COLO668 (cell line): ENCODE results near the gene CLDN20.
"Not testable (repeated sequence)": the region's sequence is repeated elsewhere in the genome, so short reads cannot be mapped to it uniquely, and the experiment has no call there.

Experiments used
- DNase-seq: peaks from one replicate; lab custom pipeline; 2025; ENCODE audit not compliant: unreplicated experiment; lab: John Stamatoyannopoulos, UW

The CLDN20 gene, protein sequence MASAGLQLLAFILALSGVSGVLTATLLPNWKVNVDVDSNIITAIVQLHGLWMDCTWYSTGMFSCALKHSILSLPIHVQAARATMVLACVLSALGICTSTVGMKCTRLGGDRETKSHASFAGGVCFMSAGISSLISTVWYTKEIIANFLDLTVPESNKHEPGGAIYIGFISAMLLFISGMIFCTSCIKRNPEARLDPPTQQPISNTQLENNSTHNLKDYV

DNA sequence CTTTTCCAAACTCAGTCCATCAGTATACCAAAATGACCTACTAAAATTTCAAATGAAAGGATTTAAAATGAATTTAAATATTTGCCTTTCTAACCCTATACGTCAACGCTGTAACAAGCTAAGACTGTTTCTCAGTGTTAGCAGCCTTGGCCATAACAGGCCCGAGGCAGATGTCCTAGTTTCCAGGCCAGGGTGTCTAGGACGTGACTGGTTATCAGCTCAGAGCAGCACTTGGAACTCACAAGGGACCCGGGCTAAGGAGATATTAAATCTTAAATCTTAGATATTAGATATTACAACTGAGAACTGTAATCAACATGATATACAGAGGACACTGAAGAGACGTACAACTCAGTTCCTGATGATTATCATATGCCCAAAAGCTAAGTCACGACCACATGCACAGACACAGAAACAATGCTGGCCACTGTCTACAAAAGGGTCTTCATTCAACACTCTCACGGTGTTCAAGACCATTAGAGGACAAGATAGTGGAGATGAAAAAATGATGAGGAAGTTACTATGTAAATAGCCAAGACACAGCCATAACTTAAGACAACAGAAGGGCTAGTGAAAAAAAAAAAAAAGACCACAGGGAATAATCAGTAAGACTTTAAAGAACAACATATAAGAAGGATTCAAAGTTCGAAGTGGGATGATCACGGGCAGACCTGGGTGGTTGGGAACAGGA is at the start of gene CLDN20:
Gene CLDN20, plus strand, starts transcription at position 641 of the 691 bp plus-strand sequence. CDS start 11,707 bp downstream, outside the sequence.
- DNase-seq, result no peak

DNA sequence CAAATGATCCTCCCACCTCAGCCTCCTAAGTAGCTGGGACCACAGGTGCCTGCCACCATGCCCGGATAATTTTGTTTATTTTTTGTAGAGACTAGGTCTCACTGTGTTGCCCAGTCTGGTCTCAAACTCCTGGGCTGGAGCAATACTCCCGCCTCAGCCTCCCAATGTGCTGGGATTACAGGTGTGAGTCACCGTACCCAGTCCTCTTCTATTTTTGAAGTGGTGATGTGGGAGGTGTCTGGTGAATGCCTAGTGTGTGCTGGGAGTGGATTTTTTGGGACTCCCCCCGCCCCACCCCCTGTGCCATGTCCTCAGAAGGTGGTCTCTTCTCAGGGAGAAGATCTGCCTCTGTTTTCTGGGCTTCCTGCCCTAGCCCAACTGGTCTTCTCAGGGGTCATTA is 47.9 kb upstream of the CLDN20 start:
- DNase-seq, result no peak

DNA sequence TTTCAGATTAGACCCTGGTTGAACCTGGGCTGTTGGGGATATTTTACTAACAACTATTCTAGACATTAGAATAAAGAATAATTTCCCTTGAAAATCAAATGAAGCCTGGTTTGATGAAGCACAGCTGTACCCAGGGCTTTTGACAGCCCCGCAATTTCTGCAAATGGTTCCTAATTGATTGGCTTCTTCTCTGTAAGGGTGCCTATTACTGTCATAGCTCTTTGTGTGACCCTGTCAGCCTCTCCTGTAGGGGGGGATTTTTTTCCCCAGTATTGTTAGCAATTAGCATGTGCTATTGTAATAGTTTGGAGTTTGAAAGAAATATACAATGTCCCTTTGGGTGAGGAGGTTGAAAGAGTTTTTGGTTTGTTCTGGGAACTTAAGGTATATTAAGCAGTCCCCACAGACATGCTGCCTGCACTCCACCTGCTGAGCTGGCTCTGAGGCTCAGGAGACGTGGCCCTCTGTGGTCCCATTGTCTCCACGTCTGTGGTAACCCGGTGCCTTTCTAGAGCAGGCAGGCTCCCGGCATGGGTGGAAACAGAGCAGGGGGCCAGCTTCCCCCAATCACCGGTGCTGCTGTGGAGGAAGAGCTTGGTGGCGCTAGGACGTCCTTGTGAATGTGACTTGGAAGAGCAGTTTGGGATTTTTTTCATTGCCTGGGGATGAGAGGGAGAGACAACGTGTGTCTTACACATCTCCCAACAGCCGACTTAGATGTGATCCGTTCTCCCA is 47.3 kb upstream of the CLDN20 start:
- no peak for DNase-seq

DNA sequence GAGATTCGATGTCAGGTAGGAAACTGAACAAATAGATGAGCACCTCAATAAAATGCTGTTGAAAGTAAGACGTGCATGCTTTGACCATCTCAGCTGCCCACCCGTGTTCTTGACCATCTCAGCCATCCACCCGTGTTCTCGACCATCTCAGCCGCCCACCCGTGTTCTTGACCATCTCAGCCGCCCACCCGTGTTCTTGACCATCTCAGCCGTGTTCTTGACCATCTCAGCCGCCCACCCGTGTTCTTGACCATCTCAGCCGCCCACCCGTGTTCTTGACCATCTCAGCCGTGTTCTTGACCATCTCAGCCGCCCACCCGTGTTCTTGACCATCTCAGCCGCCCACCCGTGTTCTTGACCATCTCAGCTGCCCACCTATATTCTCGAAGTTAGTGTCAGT is 45.1 kb upstream of the CLDN20 start:
- DNase-seq, result not testable (repeated sequence)

DNA sequence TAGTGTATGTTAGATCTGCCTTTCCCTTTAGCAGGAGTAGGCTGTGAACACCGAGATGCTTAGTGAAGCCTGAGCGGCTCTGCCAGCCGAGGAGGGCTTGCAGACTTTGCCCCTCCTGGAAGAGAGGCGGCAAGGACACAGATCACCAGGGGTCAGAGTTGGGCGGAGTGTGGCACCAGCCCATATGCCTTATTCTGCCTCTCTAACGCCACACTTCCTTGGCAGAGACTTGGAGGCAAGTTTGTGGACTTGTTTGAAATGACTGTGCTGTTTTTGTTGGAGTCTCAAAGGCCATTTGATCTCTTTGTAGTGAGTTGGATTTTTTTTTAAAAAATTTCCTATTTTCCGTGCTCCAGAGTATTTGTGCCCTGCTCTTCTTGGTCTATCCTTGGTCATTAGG is 44.5 kb upstream of the CLDN20 start:
- no peak for DNase-seq

DNA sequence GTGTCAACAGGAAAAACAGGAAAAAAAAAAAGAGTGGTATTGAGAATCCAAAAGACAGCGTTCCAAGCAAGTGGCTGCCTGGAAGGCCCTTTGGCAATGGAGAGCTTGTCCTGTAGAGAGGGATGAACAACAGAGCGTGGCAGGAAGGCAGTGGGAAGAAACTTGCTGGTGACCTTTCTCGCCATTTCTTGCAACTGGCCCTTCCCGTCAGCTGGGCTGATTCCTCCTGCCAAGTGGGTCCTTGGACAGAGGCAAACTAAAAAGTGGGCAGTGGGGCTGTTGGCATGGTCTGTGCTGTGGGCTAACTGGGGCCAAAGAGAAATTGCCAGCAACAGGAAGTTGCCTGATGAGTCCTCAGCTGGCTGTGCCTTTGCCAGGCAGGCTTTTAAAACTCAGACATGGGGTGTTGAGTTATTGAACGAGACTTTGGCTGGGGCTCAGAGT is 43.9 kb upstream of the CLDN20 start:
- DNase-seq, result no peak

DNA sequence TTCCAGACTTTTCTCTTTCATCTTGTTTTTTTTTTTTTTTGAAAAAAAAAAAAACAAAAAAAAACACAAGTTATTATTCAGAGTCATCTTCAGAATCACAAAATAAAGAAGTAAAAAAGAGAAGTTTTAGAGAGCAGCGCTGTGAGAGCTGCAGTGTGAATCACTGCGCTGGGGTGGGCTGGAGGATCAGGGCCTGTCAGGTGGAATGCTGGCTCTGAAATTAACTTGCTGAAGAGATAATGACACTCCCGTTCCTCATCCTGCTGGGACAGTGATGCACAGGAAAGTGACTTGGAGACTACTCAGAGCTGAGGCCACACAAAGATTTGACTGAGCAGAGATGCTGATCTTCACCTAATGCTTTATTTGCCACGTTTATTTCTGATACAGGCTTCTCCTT is 42.7 kb upstream of the CLDN20 start:
- no peak for DNase-seq

DNA sequence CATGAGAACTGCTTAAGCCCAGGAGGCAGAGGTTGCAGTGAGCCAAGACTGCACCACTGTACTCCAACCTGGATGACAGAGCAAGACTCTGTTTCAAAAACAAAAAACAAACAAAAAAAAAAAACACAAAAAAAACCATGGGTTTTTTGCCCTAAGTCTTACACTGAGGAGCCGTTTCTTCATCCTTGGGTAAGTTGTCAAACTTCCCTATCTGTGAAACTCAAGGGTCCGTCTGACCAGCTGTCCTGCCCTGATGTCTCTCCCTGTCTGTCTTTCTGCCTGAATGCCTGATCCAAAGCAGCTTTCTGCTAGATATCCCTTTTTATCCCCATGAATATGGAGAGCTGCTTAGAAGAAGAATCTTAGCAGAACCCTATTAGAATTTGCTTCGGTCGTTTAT is 41.3 kb upstream of the CLDN20 start:
- no peak for DNase-seq

DNA sequence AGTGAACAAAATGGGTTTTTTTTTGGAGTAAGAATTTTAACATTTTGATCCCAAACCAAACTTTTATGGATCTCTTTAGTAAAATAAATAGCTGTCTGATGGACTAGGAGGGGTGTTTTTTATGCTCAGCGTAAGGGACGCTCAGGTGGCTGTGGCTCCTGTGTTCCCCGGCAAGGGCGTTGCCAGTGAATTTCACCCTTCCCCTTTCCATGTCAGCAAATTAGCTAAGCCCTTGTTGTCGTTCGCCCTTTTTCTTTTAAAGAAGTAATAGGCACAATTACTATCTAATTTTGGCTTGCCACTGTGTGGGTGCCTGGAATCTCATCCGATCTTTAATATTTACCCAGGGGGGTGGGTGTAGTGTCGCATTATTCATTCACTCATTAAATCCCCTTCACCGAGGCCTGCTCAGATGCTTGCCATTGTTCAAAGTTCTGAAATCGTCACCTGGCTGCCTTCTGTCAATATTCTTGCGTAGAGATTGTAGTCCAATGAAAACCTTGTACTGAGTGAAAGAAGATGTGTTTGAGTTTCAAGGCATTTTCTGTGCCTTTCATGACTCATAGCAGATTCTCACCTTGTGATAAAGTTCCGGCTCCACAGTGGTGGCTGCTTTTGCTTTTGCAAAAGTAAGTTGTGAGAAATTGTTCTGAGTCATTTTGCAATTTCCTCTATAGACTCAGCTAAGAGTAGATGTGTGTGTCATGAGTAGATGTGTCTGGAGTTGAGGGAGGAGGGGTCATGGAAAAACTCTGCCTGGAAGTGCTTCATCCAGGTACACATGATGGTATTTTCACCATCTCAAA is 40.0 kb upstream of the CLDN20 start:
- DNase-seq, result no peak

DNA sequence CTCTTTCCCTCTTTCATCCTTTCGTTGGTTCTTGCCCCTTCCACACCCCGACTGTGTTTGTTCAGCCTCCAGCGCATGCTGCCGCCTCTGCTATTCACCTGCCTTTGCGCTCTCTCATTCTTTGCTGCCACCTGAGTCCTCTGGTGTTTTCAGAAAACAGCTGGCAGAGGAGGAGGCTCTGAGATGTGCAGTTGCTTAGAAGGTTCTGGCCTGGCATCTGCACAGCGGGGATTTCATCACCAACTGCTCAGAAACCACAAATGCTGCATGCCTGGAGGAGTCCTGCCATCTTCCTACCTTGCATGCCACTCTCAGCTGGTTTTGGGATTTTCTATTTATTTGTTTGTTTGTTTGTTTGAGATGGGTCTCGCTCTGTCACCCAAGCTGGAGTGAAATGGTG is 39.2 kb upstream of the CLDN20 start:
- DNase-seq, result no peak

DNA sequence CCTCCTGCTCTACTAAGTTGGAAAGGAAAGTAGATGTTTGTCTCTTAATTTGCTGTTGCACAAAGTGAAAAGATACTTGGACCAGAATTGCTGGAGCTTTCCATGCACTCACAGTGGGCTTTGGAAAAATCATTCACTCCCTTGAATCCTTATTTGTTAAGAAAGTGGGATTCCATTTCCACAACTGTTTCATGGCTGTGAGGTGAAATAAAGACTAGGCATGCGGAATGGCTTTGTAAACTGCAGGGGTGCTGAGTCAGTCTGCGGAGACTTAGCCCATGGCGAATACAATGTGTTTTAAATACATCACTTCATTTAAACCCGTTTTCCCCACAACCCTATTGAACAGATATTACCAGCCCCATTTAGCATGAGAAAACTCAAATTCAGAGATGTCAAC is 36.8 kb upstream of the CLDN20 start:
- no peak for DNase-seq

DNA sequence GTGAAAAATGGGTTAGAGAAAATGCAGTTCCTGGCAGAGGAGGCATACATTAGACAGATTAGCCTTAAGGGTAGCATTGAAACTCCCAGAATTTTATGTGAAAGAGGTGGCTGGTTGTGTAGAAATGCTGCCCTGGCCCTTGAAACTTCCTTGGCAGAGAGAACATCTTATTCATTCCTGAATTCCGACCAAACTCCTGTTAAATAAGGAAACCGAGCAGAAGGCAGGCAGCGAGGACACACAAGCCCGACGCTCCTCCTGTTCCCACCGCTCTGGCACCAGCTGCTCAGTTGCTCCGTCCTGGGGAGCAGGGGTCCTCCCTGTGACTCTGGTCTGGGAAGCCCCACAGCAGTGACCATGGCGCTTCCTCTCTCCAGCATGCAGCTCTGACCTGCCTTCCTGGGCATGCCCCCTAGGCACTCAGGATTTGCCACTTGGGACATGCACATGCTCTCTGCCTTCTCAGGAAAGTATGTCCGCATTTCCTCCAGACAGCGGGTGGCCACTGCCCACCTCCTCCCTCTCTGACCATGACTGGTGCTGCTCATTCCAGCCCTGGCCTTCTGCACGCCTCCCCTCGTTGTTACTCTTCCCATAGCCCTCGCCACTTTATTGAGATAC is 35.2 kb upstream of the CLDN20 start:
- DNase-seq, result no peak

DNA sequence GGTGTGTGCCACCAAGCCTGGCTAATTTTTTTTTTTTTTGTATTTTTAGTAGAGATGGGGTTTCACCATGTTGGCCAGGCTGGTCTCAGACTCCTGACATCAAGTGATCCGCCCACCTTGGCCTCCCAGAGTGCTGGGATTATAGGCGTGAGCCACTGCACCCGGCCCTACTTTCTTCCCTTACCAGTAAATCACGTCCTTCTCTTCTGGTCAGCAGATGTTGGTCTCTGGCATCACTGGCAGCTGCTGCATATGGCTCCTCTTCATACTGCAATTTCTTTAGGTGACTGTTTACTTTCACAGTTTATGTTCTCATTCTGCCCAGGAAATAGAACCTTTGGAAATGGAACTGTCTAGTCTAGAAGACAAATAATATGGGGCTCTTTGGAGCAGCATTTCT is 32.8 kb upstream of the CLDN20 start:
- not testable (repeated sequence) for DNase-seq

DNA sequence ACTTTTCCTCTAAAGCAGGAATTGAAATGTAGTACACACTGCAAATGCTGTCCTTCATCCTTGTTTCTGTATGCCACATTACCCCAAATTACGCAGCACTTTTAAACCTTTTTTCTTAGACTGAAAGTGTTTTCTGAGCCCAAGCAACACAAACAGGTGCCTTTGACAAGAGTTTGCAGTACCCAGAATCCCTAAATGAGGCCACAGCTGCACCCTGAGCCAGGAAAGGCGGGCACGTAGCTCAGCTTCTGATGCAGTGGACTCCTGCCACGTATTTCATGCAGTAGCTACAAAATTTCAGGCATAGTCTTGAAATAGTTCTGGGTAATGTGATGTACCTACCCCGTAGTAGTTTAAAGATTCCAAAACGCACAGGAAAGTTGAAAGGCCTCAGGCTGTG is 31.0 kb upstream of the CLDN20 start:
- no peak for DNase-seq

DNA sequence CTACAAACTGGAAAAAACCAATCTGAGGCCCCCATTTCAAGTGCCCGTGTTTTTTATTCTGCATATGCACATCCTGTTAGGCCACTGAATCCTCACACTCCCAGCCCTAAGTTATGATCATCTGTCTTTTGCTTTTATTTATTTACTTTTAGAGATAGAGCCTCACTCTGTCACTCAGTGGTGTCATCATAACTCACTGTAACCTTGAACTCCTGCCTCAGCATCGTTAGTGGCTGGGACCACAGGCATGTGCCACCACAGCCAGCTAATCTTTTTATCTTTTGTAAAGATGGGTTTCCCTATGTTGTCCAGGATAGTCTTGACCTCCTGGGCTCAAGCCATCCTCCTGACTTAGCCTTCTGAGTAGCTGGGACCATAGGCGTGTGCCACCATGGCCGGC is 29.6 kb upstream of the CLDN20 start:
- no peak for DNase-seq

DNA sequence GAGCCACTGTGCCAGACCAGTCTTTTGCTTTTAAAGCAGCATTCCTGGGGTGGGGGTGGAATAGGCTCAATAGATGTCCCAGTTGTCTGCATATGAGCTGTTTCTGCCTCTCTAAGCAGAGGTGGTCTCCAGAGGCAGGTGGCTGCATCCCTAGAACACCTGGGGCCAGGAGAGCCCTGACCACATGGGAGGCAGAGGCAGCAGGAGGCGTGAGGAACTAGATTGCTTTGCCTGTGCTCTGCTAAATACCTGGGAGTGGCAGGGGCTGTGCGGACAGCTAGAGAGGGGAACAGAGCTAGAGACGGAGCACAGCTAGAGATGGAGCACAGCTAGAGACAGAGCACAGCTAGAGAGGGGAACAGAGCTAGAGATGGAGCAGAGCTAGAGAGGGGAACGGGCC is 29.1 kb upstream of the CLDN20 start:
- no peak for DNase-seq

DNA sequence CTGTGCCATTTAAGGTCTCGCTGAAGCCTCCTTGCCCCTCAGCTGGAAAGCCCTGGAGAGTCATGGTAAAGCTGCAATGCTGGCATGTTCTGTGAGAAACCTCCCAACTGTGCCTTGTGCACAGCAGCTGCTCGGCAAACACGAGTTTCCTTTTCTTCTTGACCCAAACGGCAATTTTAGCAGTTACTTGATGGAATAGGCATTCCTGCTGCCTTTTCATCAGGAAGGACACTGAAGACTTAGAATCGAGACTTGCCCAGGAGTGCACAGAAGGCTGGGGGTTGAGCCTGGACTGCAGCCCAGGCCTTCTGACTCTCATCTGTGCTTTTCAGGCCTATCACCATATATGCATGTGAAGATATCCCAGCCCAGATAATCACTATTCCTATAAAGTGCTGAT is 28.7 kb upstream of the CLDN20 start:
- DNase-seq, result no peak

DNA sequence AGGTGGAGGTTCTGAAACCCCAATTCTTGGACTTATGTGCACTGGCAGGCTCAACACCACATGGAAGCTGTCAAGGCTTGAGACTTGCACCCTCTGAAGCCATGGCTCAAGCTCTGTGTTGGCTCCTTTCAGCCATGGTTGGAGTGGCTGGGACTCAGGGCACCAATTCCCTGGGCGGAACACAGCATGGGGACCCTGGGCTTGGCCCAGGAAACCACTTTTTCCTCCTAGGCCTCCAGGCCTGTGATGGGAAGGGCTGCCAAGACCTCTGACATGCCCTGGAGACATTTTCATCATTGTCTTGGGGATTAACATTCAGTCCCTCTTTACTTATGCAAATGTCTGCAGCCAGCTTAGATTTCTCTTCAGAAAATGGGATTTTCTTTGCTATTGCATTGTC is 26.2 kb upstream of the CLDN20 start:
- no peak for DNase-seq

DNA sequence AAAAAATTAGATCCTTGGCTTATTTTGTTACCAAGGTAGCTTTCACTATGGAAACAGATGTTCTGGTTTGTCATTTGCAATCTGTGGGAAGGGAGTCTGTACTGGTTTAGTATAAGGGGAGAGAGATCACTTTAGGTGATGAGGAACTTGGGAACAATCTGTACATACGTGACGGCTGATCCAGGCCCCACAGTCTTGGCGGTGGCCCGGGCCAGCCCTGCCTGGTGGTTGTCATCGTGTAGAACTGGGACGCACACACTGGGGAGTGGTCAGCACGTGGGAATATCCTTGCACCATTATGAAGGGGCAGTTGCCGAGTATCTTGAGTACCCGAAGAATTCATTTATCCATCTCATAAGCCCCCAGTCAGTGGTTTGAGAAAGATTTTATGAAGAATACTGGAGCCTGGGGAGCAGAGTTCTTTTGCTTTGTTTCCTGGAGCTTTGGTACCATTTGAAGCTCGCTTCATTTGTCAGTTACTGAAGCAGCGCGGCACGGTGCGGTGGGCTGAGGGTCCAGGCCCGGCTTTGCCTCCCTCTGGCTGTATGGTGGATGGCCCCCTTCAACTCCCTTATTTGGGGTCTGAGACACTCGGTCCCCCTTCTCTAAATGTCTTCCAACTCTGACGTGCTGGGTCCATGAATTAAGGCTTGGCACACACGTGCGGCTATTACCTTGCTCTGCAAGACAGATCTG is 22.8 kb upstream of the CLDN20 start:
- no peak for DNase-seq

DNA sequence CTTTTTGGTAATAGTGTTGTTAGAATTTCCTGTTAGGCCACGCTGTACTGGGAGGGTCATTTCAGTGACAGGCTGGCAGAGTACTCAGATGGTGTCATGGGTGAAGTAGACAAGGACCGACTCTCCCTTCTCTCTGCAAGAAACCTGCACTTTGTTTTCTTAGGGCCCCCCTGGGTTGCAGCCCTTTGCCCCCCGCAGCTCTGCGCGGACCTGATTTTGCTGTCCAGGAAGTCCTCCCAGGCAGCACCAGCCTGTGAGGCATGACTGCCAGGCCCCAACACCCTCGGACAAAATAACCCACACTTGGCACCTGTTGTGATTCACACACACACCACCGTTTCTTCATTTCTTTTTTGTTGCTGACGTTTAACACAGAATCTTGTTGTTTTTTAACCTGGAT is 21.8 kb upstream of the CLDN20 start:
- no peak for DNase-seq
